HEK293T (cell line): ENCODE measurements around the gene NPPC.

Experiments used
- ARNT ChIP-seq: fragments of 450-650 bp; IDR thresholded peaks from 2 replicates; pipeline ENCODE4 v1.6.1; 2017; ENCODE audit warnings: mild to moderate bottlenecking
- BHLHE40 ChIP-seq: fragments of 450-650 bp; IDR thresholded peaks from 2 replicates; pipeline ENCODE4 v1.6.1; 2016; ENCODE audit warnings: mild to moderate bottlenecking, moderate library complexity, borderline replicate concordance
- FOXA1 ChIP-seq: fragments of 450-650 bp; IDR thresholded peaks from 2 replicates; pipeline ENCODE4 v1.6.1; 2016; ENCODE audit warnings: mild to moderate bottlenecking
- FOXK2 ChIP-seq: fragments of 450-650 bp; IDR thresholded peaks from 2 replicates; pipeline ENCODE4 v1.6.1; 2016; ENCODE audit warnings: mild to moderate bottlenecking
- FOXM1 ChIP-seq: fragments of 450-650 bp; IDR thresholded peaks from 2 replicates; pipeline ENCODE4 v1.6.1; 2017; ENCODE audit warnings: mild to moderate bottlenecking, borderline replicate concordance
- HDGF ChIP-seq: fragments of 450-650 bp; IDR thresholded peaks from 2 replicates; pipeline ENCODE4 v1.6.1; 2017; ENCODE audit warnings: antibody characterized with exemption, borderline replicate concordance
- NFRKB ChIP-seq: fragments of 450-650 bp; IDR thresholded peaks from 2 replicates; pipeline ENCODE4 v1.6.1; 2016; ENCODE audit warnings: mild to moderate bottlenecking, moderate library complexity
- SP1 ChIP-seq: fragments of 450-650 bp; IDR thresholded peaks from 2 replicates; pipeline ENCODE4 v1.6.1; 2017
- SUZ12 ChIP-seq: fragments of 450-650 bp; IDR thresholded peaks from 2 replicates; pipeline ENCODE4 v1.6.1; 2016; ENCODE audit warnings: mild to moderate bottlenecking
- TARDBP ChIP-seq: fragments of 450-650 bp; IDR thresholded peaks from 2 replicates; pipeline ENCODE4 v1.6.1; 2016
- ZNF384 ChIP-seq: fragments of 450-650 bp; IDR thresholded peaks from 2 replicates; pipeline ENCODE4 v1.6.1; 2016
- TF ChIP-seq, protein P1 (sequence below): fragments of 450-650 bp; IDR thresholded peaks from 2 replicates; pipeline ENCODE4 v1.6.1; 2016

DNA sequence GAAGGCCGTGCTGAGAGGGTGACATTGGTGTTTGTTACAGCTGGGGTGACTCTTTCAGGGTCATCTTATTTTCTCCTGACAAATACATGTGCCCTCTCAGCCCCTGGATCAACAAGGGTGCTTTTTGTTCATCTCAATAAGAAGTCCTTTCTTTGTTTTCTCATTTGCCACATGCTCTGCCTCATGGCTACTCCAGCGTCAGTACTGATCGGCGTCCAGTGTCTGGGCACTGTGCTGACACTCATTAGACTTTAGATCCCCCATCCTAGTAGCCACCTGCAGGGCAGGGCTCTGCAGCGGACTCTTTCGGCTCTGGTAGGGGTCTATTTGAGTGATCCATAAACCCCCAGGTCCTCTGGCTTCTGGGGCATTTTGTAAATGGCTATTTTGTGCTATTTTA, 38.4 kb downstream of the NPPC start:
- TF ChIP-seq ARNT (no peak), FOXM1 (no peak), FOXK2 (no peak), BHLHE40 (no peak), SUZ12 (no peak), SP1 (no peak), HDGF (no peak), ZNF384 (no peak), TARDBP (no peak), FOXA1 (no peak), NFRKB (no peak)
- TF ChIP-seq, protein P1, sequence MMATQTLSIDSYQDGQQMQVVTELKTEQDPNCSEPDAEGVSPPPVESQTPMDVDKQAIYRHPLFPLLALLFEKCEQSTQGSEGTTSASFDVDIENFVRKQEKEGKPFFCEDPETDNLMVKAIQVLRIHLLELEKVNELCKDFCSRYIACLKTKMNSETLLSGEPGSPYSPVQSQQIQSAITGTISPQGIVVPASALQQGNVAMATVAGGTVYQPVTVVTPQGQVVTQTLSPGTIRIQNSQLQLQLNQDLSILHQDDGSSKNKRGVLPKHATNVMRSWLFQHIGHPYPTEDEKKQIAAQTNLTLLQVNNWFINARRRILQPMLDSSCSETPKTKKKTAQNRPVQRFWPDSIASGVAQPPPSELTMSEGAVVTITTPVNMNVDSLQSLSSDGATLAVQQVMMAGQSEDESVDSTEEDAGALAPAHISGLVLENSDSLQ, result no peak
